Measurements from ENCODE around the gene RET. TPM values are rescaled to one million over a fixed set of nuclear protein-coding genes. Genes with fewer than 3 reads are reported as not detected.

RET gene
- total RNA-seq, 1 experiment from 2014 or later, result not detected

GRCh38 chr10:43117777-43118583, 41.1 kb downstream of the RET start:
- Histone ChIP-seq H3K4me3 (no peak overlapping the region), H3K27me3 (no peaks in the 10 kb centered on the region), H3K36me3 (no peaks in the 10 kb centered on the region), H3K9me3 (no peaks in the 10 kb centered on the region)
- DNase-seq, result no peak

- no peak for DNase-seq
- Histone ChIP-seq H3K9me3 (no peaks in the 10 kb centered on the region), H3K27me3 (no peaks in the 10 kb centered on the region), H3K36me3 (no peaks in the 10 kb centered on the region), H3K4me3 (no peak overlapping the region)
These were observed 42.0 kb downstream of the RET start for GRCh38 chr10:43118631-43119415.

GRCh38 chr10:43119416-43120115, 42.7 kb downstream of the RET start:
- H3K4me3 ChIP-seq, result no peak overlapping the region
- DNase-seq, result no peak
- H3K27me3 ChIP-seq, result no peaks in the 10 kb centered on the region
- H3K36me3 ChIP-seq, result no peaks in the 10 kb centered on the region
- no peaks in the 10 kb centered on the region for H3K9me3 ChIP-seq

GRCh38 chr10:43120116-43120928, 43.5 kb downstream of the RET start:
- Histone ChIP-seq H3K27me3 (no peaks in the 10 kb centered on the region), H3K9me3 (no peaks in the 10 kb centered on the region), H3K4me3 (no peak overlapping the region), H3K36me3 (no peaks in the 10 kb centered on the region)
- DNase-seq, result no peak

GRCh38 chr10:43120929-43121314, 44.1 kb downstream of the RET start:
- no peaks in the 10 kb centered on the region for H3K36me3 ChIP-seq
- no peaks in the 10 kb centered on the region for H3K9me3 ChIP-seq
- DNase-seq, result no peak
- no peak overlapping the region for H3K4me3 ChIP-seq
- no peaks in the 10 kb centered on the region for H3K27me3 ChIP-seq

GRCh38 chr10:43121444-43121843, 44.6 kb downstream of the RET start:
- DNase-seq, result no peak
- Histone ChIP-seq H3K9me3 (no peaks in the 10 kb centered on the region), H3K27me3 (no peaks in the 10 kb centered on the region), H3K36me3 (no peaks in the 10 kb centered on the region), H3K4me3 (no peak overlapping the region)

GRCh38 chr10:43122096-43122495, 45.2 kb downstream of the RET start:
- H3K9me3 ChIP-seq, result no peaks in the 10 kb centered on the region
- DNase-seq, result no peak
- H3K4me3 ChIP-seq, result no peak overlapping the region
- H3K27me3 ChIP-seq, result no peaks in the 10 kb centered on the region
- no peaks in the 10 kb centered on the region for H3K36me3 ChIP-seq

GRCh38 chr10:43122826-43123225, 46.0 kb downstream of the RET start:
- Histone ChIP-seq H3K36me3 (no peaks in the 10 kb centered on the region), H3K4me3 (no peak overlapping the region), H3K27me3 (no peaks in the 10 kb centered on the region), H3K9me3 (no peaks in the 10 kb centered on the region)
- DNase-seq, result no peak

- Histone ChIP-seq H3K9me3 (no peaks in the 10 kb centered on the region), H3K36me3 (no peaks in the 10 kb centered on the region), H3K4me3 (no peak overlapping the region), H3K27me3 (no peaks in the 10 kb centered on the region)
- DNase-seq, result no peak
These were observed 46.7 kb downstream of the RET start for GRCh38 chr10:43123361-43124093.

- H3K27me3 ChIP-seq, result no peaks in the 10 kb centered on the region
- no peak for DNase-seq
- H3K9me3 ChIP-seq, result no peaks in the 10 kb centered on the region
- H3K36me3 ChIP-seq, result no peaks in the 10 kb centered on the region
- H3K4me3 ChIP-seq, result no peak overlapping the region
These were observed 47.2 kb downstream of the RET start for GRCh38 chr10:43124094-43124521.

GRCh38 chr10:43124574-43125273, 47.9 kb downstream of the RET start:
- no peaks in the 10 kb centered on the region for H3K27me3 ChIP-seq
- no peaks in the 10 kb centered on the region for H3K9me3 ChIP-seq
- DNase-seq, result no peak
- no peaks in the 10 kb centered on the region for H3K36me3 ChIP-seq
- no peak overlapping the region for H3K4me3 ChIP-seq

- no peak for DNase-seq
- no peak overlapping the region for H3K4me3 ChIP-seq
- no peaks in the 10 kb centered on the region for H3K36me3 ChIP-seq
- H3K27me3 ChIP-seq, result no peaks in the 10 kb centered on the region
- H3K9me3 ChIP-seq, result no peaks in the 10 kb centered on the region
These were observed 48.5 kb downstream of the RET start for GRCh38 chr10:43125274-43125845.

GRCh38 chr10:43125881-43126731, 49.2 kb downstream of the RET start:
- Histone ChIP-seq H3K36me3 (no peaks in the 10 kb centered on the region), H3K27me3 (no peaks in the 10 kb centered on the region), H3K9me3 (no peaks in the 10 kb centered on the region), H3K4me3 (no peak overlapping the region)
- DNase-seq, result no peak

- no peaks in the 10 kb centered on the region for H3K27me3 ChIP-seq
- H3K9me3 ChIP-seq, result no peaks in the 10 kb centered on the region
- no peak for DNase-seq
- H3K4me3 ChIP-seq, result no peak overlapping the region
- no peaks in the 10 kb centered on the region for H3K36me3 ChIP-seq
These were observed 50.0 kb downstream of the RET start for GRCh38 chr10:43126759-43127424.
